Neural progenitor cell (in vitro differentiated cells): ENCODE measurements around the gene TWIST2.

Experiments used
- EZH2 ChIP-seq: fragments of 200-600 bp; sonication (generic); IDR thresholded peaks from 2 replicates; pipeline ENCODE4 v1.6.1; 2017; ENCODE audit warnings: antibody characterized with exemption, mild to moderate bottlenecking, moderate library complexity
- EZH2phosphoT487 ChIP-seq: fragments of 200-600 bp; sonication (generic); IDR thresholded peaks from 2 replicates; pipeline ENCODE4 v1.6.1; 2017; ENCODE audit warnings: antibody characterized with exemption

DNA sequence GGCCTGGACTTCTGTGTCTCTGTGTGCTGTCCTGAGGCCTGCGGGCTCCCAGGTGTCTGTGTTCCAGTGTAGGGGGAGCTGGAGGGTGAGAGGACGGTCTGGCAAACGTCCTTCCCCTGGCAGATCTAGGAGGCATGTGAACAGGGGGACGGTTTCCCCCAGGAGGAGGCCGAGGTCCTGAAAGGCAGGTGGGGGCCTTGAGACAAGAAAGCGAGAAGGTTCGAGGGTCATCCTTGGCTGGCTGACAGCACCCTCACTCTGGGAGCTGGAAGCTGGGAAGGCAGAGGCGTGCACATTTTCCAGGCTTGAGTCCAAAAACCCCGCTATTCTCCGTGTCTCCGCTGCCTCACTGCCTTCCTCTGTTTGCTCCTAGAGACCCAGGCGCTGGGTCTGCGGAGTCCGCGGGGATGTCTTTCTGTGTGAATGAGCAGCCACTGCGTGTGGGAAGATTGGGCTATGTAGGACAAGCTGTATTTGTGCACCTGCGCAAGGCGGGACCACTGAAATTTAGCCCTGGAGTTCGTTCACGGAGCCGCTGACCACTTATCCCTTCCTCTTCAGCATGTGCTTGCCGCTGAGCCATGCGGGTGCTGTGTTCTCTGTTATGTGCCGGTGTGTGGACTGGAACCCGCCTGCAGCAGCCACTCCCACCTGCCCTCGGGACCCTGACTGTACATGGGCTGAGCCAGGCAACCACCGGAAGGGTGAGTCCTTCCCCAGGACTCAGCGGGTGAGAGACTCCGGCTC lies 43.7 kb downstream of the TWIST2 start:
- no peak for TF ChIP-seq EZH2
- TF ChIP-seq EZH2phosphoT487, result no peak
